ENCODE data around the gene TNFRSF12A. TPM values are rescaled to one million over a fixed set of nuclear protein-coding genes. Genes with fewer than 3 reads are reported as not detected.
A peak's percentile ranks its signal among the peaks of the same experiment; 100 is the strongest.

Gene TNFRSF12A
- total and polyA plus RNA-seq, 2 of the 13 experiments (the other 11 are each of a cell fraction or from before 2014, with no cell fraction given), result 61.9 to 66.0 TPM

DNA sequence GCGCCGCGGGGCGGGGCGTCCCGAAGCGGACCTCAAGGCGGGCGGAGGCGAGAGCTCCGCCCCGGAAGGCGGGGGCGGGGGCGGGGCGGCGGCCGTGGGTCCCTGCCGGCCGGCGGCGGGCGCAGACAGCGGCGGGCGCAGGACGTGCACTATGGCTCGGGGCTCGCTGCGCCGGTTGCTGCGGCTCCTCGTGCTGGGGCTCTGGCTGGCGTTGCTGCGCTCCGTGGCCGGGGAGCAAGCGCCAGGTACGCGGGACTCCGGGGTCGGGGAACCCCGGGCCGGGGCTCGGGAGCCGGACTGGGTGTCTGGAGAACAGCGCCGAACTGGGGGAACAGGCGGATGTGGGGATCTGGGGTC is at the start of gene TNFRSF12A (continued):
- TF ChIP-seq, protein P1, sequence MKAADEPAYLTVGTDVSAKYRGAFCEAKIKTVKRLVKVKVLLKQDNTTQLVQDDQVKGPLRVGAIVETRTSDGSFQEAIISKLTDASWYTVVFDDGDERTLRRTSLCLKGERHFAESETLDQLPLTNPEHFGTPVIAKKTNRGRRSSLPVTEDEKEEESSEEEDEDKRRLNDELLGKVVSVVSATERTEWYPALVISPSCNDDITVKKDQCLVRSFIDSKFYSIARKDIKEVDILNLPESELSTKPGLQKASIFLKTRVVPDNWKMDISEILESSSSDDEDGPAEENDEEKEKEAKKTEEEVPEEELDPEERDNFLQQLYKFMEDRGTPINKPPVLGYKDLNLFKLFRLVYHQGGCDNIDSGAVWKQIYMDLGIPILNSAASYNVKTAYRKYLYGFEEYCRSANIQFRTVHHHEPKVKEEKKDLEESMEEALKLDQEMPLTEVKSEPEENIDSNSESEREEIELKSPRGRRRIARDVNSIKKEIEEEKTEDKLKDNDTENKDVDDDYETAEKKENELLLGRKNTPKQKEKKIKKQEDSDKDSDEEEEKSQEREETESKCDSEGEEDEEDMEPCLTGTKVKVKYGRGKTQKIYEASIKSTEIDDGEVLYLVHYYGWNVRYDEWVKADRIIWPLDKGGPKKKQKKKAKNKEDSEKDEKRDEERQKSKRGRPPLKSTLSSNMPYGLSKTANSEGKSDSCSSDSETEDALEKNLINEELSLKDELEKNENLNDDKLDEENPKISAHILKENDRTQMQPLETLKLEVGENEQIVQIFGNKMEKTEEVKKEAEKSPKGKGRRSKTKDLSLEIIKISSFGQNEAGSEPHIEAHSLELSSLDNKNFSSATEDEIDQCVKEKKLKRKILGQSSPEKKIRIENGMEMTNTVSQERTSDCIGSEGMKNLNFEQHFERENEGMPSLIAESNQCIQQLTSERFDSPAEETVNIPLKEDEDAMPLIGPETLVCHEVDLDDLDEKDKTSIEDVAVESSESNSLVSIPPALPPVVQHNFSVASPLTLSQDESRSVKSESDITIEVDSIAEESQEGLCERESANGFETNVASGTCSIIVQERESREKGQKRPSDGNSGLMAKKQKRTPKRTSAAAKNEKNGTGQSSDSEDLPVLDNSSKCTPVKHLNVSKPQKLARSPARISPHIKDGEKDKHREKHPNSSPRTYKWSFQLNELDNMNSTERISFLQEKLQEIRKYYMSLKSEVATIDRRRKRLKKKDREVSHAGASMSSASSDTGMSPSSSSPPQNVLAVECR (CRISPR knock-in tag; IDR thresholded peaks at IDR 0.05; ENCODE audit: borderline replicate concordance), result peak; percentile 78; the same call in 1 of the 2 replicates
- no peak; the same call in 1 of the 2 replicates for TF ChIP-seq ZNF737 (CRISPR knock-in tag; IDR thresholded peaks at IDR 0.05; ENCODE audit: borderline replicate concordance)
- TF ChIP-seq ZNF776 (CRISPR knock-in tag; IDR thresholded peaks at IDR 0.05), result peak; percentile 58; the same call in 1 of the 2 replicates
- no peak for TF ChIP-seq ZBTB34 (CRISPR knock-in tag; IDR thresholded peaks at IDR 0.05)
- no peak for TF ChIP-seq ZNF7 (CRISPR knock-in tag; IDR thresholded peaks at IDR 0.05)
- TF ChIP-seq ZSCAN22 (CRISPR knock-in tag; IDR thresholded peaks at IDR 0.05), result no peak
- TF ChIP-seq SP140L (CRISPR knock-in tag; IDR thresholded peaks at IDR 0.05; ENCODE audit: borderline replicate concordance), result no peak
- 0 out of 2 replicates have a peak, but pooled peaks have one; percentile 35 for TF ChIP-seq ZBTB42 (CRISPR knock-in tag; IDR thresholded peaks at IDR 0.05)
- TF ChIP-seq ZNF619 (CRISPR knock-in tag; IDR thresholded peaks at IDR 0.05), result peak; percentile 56; the same call in 1 of the 2 replicates
- no peak for TF ChIP-seq CHD4 (IDR thresholded peaks at IDR 0.05; ENCODE audit: borderline replicate concordance, low read length)
- TF ChIP-seq CREBL2 (CRISPR knock-in tag; IDR thresholded peaks at IDR 0.05; ENCODE audit: borderline replicate concordance), result no peak; the same call in 1 of the 2 replicates
- TF ChIP-seq ZNF670 (CRISPR knock-in tag; IDR thresholded peaks at IDR 0.05; ENCODE audit: borderline replicate concordance), result no peak
- no peak for TF ChIP-seq CEBPZ (IDR thresholded peaks at IDR 0.05; ENCODE audit: low read length)
- no peak for TF ChIP-seq KAT8 (CRISPR knock-in tag; IDR thresholded peaks at IDR 0.05)
- TF ChIP-seq, protein P2, sequence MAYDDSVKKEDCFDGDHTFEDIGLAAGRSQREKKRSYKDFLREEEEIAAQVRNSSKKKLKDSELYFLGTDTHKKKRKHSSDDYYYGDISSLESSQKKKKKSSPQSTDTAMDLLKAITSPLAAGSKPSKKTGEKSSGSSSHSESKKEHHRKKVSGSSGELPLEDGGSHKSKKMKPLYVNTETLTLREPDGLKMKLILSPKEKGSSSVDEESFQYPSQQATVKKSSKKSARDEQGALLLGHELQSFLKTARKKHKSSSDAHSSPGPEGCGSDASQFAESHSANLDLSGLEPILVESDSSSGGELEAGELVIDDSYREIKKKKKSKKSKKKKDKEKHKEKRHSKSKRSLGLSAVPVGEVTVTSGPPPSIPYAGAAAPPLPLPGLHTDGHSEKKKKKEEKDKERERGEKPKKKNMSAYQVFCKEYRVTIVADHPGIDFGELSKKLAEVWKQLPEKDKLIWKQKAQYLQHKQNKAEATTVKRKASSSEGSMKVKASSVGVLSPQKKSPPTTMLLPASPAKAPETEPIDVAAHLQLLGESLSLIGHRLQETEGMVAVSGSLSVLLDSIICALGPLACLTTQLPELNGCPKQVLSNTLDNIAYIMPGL (CRISPR knock-in tag; IDR thresholded peaks at IDR 0.05; ENCODE audit: borderline replicate concordance in 1 of 2, low read depth in 1 of 2), result peak in 1 of 2 experiments; percentile 26; a peak in 1 of 4 replicates
- TF ChIP-seq KDM5B (CRISPR knock-in tag; IDR thresholded peaks at IDR 0.05; ENCODE audit: borderline replicate concordance), result 0 out of 2 replicates have a peak, but pooled peaks have one; percentile 28
- no peak for TF ChIP-seq MAFG (CRISPR knock-in tag; IDR thresholded peaks at IDR 0.05)
- TF ChIP-seq MTF1 (CRISPR knock-in tag; IDR thresholded peaks at IDR 0.05), result 0 out of 2 replicates have a peak, but pooled peaks have one; percentile 13
- TF ChIP-seq SAP130 (CRISPR knock-in tag; IDR thresholded peaks at IDR 0.05; ENCODE audit: low read depth), result 0 out of 2 replicates have a peak, but pooled peaks have one; percentile 2

Data from HepG2 (cell line).